NCI-H1694 treated with DMSO at 0.1 percent for 48 hours (cell line): ENCODE data around the gene GLT6D1.
"Not testable (repeated sequence)": the region's sequence is repeated elsewhere in the genome, so short reads cannot be mapped to it uniquely, and the experiment has no call there.

Source experiments
- DNase-seq: peaks from one replicate; lab custom pipeline; 2025; lab: John Stamatoyannopoulos, UW

The GLT6D1 gene

GRCh38 chr9:135664801-135665794, 25.8 kb upstream of the GLT6D1 start:
- no peak for DNase-seq

- no peak for DNase-seq
These were observed 24.9 kb upstream of the GLT6D1 start for GRCh38 chr9:135664266-135664665.

- DNase-seq = no peak
These were observed 24.5 kb upstream of the GLT6D1 start for GRCh38 chr9:135663857-135664256.

- no peak for DNase-seq
These were observed 24.1 kb upstream of the GLT6D1 start for GRCh38 chr9:135663451-135663770.

- no peak for DNase-seq
These were observed 23.6 kb upstream of the GLT6D1 start, which contains the start of gene LCN9 for GRCh38 chr9:135662758-135663450. Gene LCN9, plus strand, starts transcription at chr9:135663309. Its CDS starts 13 bp downstream, at chr9:135663322.

GRCh38 chr9:135661816-135662560, 22.6 kb upstream of the GLT6D1 start:
- DNase-seq = no peak

GRCh38 chr9:135660407-135660806, 21.1 kb upstream of the GLT6D1 start:
- no peak for DNase-seq

- DNase-seq = no peak
These were observed 19.9 kb upstream of the GLT6D1 start for GRCh38 chr9:135659252-135659651.

GRCh38 chr9:135657416-135657815, 18.1 kb upstream of the GLT6D1 start:
- no peak for DNase-seq

GRCh38 chr9:135655317-135655716, 16.0 kb upstream of the GLT6D1 start:
- DNase-seq = no peak

- DNase-seq = no peak
These were observed 11.1 kb upstream of the GLT6D1 start for GRCh38 chr9:135650408-135650807.

- no peak for DNase-seq
These were observed 10.2 kb upstream of the GLT6D1 start for GRCh38 chr9:135649508-135649907.

- no peak for DNase-seq
These were observed 9.4 kb upstream of the GLT6D1 start for GRCh38 chr9:135648494-135649410.

- no peak for DNase-seq
These were observed 8.5 kb upstream of the GLT6D1 start for GRCh38 chr9:135647884-135648283.

GRCh38 chr9:135644631-135645218, 5.4 kb upstream of the GLT6D1 start:
- no peak for DNase-seq

GRCh38 chr9:135641745-135642144, 2.4 kb upstream of the GLT6D1 start:
- no peak for DNase-seq

GRCh38 chr9:135641047-135641446, 1.7 kb upstream of the GLT6D1 start:
- DNase-seq = no peak

- DNase-seq = not testable (repeated sequence)
These were observed 2.3 kb downstream of the GLT6D1 start for GRCh38 chr9:135636930-135637530.

- DNase-seq = no peak
These were observed 6.5 kb downstream of the GLT6D1 start for GRCh38 chr9:135632841-135633240.

GRCh38 chr9:135624282-135624681, 15.1 kb downstream of the GLT6D1 start:
- no peak for DNase-seq
